GM18498 (cell line): ENCODE results near the gene MCAT.

Experiments
- ATAC-seq: cut with Tn5 transposase; IDR thresholded peaks from one replicate; pipeline ENCODE4 v1.9.1; 2021; ENCODE audit warnings: mild to moderate bottlenecking, moderate library complexity; ENCODE audit not compliant: unreplicated experiment

Gene MCAT, protein sequence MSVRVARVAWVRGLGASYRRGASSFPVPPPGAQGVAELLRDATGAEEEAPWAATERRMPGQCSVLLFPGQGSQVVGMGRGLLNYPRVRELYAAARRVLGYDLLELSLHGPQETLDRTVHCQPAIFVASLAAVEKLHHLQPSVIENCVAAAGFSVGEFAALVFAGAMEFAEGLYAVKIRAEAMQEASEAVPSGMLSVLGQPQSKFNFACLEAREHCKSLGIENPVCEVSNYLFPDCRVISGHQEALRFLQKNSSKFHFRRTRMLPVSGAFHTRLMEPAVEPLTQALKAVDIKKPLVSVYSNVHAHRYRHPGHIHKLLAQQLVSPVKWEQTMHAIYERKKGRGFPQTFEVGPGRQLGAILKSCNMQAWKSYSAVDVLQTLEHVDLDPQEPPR

GRCh38 chr22:43142880-43143562, at the start of gene MCAT:
Gene MCAT, minus strand, starts transcription at chr22:43143398. Its CDS starts 50 bp downstream, at chr22:43143348.
- ATAC-seq = peak; percentile 86

DNA sequence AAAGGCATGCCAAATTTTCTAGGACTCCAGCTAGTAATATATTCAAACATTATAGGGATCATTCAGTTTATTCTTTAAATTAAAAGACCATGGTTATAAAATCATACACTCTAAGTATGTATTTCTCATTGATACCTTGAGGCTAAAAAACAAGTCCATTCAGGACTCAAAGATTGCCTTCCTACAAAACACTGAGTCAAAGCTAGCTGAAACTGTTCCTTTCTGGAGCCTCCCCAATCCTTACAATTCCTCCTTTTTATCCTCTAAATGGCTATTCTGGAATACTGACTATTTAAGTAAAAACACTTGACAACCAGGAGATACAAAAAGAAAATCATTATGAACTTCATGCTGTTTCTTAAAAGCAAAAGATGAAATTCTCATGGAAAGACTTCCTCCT, 48.6 kb upstream of the MCAT start:
- ATAC-seq = no peak

DNA sequence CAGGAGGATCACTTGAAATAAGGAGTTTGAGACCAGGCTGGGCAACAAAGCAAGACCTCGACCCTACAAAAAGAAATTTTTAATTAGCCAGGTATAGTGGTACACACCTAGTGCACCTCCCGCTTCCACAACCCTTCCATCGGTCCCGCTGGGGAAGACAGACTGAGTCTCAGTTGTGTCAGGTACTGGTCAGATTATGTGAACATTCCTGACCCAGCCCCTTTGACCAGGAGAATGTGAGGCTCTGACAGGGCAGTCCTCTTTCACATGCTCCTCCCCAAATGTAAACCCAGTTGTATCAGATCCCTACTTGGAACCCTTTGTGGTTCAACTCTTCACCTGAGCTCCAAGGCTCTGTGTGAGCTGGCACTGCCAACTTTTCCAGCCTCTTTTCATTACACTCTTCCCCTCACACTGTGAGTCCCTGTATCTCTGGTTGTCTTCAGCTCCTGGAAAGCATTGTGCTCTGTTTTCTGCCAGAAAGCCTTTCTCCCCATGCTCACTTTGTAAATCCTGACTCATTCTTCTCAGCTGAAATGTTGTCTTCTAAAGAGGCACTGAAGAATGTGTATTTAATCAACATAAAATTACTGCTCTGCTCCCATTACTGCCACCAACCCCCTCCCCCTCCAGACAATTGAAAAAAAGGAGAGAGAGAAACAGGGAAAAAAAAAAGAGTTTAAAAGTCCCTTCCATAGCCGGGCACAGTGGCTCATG, 45.8 kb upstream of the MCAT start:
- ATAC-seq = no peak

DNA sequence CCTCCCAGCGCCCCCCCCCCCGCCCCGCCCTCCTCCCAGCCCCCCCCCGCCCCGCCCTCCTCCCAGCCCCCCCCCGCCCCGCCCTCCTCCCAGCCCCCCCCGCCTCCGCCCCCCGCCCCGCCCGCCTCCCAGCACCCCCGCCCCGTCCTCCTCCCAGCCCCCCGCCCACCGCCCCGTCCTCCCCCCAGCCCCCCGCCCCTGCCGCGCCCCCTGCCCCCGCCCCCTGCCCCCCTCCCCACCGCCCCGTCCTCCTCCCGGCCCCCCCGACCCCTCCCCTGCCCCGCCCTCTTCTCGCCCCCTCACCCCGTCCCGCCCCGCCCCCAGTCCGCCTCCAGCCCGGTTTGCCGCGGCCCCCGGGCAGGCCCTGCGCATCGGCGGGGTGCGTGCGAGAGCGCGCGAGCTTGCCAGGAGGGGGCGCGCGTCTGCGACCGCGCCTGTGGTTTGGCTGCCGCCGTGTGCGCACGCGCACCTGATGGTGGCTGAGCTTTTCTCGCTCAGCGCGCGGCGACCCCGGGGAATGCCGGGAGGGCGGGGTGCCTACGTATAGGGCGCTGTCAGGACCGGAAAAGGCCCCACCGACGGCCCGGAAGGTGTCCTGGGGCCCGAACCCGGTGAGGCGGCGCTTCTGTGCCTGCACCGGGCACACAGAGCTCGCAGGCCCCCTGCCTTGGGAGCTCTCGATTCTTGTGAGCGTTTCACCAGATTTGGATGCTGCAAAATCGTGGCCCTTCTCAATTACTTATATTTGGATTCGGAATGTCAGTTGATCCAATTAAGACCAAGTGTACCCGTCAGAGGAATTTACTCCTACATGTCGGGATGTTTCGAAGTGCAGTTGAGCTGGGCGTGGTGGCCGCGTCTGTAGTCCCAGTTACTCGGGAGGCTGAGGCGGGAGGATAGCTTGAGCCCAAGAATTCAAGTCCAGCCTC, 44.2 kb upstream of the MCAT start:
- ATAC-seq = peak; percentile 88

DNA sequence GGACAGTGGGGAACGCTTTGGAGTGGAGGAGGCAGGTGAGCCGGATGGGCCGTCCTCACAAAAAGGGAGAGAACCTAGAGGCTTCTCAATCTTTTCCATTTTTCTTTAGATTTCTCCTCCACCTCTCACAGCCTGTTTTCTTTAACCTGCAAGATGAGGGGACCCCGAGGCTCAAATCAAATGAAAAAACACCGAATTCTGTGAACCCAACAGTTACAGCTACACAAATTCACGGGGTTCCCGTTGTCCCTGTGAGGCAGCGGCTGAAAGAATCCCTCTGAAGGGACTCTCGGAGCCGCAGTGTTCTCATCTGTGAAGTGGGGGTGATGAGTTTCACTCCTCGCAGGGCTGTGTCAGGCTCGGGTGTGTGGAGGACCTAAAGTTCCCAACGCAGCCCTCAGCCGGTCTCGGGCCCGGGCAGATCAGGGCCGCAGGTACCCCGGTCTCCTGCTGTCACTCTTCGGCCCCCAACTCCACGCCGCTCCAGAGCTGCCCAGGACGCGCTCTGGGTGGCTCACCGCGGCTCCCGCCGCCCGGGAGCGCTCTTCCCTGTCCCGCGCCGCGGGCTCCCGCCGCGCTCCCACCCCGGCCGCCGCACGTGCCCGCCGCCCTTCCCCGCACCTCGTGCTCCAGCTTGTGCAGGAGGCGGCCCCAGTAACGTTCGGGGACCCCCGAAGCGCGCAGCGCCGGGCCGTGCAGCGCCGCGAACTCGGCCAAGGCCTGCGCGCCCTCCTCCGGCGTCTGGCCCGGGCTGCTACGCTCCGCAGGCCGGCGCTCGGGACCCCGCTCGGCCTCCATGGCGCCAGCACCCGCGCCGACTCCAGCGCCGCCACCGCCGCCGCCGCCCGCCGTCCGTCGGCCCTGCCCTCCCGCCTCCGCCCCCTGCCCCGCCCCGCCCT, 43.3 kb upstream of the MCAT start, which contains the start of gene TTLL12:
Gene TTLL12 (minus strand): TSS at position 863 of the 899 bp plus-strand sequence. CDS start 65 bp downstream, at position 798.
- peak; percentile 59 for ATAC-seq

DNA sequence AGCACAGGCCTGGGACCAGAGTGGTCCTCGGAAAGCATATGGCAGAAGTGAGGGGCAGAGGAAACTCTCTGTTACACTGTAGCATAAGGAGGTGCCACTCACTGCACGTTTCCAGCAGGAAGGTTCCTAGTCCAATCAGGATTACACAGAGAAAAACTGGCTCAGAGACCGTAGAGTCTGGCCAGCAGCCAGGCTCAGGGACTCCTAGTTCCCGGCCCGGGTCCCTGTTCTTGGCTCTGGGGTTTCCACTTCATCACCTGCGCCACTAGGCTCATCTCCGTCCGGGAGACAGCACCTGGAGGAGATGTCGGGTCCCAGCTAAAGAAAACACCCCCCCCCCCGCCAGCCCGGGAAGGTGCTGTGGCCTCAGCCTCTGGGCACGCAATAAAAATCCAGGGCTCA, 42.7 kb upstream of the MCAT start:
- no peak for ATAC-seq

DNA sequence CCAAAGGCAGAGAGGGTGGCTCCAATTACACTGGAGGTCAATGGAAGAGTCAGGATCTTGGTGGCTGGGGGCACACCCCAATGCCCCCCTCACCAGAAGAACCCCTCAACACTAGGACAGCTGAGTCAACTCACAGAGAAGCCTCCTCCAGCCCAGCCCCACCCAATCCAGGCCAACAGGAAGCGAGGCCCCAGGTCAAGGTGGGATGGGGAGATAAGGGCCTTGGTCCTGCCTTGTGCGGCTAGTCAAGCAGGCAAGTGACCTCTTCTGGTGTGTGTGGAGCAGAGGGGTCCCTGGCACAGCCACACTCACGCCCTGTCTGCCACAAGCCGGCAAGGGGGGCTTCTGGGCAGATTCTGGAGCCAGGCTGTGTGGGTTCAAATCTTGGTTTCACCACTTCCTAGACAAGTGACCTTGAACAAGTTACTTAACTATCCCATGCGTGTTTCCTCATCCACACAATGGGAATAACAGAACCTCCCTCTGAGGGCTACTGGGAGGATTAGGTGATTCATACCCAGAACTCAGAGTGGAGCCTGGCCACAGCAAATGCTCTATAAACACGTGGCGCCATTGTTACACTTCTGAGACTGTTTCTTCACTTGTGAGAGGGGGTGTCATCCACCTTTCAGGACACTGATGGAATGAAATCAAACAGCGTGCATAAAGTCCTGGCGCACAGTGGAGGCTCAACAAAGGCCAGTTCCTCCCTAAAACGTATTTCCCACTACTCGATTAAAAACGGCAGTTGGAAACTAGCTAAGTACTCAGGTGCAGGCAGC, 40.5 kb upstream of the MCAT start:
- no peak for ATAC-seq

DNA sequence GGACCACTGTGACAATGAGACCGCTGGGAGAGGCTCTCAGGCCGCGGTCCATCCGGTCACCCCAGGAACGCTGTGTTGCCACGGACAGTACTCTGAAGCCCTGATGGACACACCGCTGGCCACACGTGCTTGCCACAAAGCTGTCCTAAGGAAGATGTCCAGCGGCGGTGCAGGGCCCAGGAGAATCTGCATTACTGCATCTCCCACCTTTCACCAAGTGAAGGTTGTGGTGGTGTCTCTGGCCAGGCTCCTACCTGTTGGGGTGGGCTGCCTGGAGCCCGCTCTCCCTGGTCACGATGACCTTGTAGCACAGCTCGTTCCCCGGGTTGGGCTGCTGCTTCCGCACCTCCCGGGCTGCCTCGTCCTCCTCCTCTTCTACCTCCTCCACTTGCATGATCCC, 39.5 kb upstream of the MCAT start:
- no peak for ATAC-seq

DNA sequence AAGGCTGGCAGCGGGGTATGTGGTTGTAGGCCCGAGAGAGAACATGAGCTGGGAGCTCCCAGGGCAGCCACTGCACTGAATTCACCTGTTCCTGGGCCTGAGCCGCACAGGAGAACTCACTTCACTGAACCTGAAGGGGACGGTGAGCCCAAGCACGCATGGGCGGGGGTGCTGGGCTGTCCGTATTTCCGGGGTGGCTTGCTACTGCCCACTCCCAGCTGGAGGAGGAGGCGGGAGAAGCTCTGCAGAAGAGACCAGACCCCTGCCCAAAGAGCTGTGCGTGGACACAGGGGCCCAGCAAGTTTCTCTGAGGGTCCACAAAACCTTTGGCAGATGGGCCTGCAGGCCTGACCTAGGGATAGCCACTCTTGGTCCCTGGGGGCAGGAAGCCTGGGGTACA, 38.9 kb upstream of the MCAT start:
- no peak for ATAC-seq

DNA sequence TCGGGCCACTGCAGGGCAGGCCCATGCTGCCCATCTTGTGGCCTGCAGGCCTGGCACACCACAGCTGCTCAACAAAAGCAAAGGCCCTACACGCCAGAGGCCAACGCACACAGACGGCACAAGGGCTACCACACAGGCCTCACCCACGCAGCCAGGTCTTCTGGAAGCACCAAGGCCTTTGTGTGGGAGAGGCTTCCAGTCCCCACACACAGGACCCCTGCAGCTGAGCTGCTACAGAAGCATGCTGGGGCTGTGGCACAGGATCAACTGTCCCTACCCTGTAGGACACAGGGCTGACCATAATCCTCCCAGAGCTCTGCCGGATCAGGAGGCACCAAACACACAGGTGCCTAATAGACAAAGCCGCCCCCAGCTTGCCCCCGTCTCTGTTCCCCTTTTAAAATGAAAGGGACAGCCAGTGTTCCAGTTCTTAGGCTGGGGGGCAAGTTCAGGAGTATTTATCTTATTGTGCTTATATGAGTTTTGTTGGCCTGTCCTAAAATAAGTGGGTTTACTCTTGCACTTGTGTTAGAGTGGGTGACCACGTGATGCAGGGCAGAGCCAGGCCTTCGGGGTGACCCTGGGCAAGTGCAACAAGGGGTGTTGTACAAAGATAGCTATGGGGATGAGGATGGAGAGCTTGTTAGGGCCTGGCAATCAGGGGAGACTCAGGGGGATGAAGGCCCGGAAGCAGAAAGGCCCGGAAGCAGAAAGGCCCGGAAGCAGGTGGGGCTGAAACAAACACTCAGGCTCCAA, 38.3 kb upstream of the MCAT start:
- no peak for ATAC-seq

GRCh38 chr22:43180670-43181069, 37.5 kb upstream of the MCAT start:
- no peak for ATAC-seq

DNA sequence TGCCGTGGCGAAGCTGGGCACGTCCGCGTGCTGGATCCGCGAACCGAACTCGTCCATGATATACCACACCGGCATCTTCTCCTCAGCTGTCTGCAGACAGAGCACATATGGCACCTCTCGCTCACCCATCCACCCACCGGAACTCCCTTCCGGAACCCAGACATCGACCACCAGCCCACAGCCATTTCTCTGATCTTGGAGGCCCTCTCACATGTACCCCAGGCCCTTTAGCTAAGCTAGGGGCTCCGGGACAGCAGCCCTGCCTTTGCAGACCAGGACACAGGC, 36.7 kb upstream of the MCAT start:
- ATAC-seq = no peak

DNA sequence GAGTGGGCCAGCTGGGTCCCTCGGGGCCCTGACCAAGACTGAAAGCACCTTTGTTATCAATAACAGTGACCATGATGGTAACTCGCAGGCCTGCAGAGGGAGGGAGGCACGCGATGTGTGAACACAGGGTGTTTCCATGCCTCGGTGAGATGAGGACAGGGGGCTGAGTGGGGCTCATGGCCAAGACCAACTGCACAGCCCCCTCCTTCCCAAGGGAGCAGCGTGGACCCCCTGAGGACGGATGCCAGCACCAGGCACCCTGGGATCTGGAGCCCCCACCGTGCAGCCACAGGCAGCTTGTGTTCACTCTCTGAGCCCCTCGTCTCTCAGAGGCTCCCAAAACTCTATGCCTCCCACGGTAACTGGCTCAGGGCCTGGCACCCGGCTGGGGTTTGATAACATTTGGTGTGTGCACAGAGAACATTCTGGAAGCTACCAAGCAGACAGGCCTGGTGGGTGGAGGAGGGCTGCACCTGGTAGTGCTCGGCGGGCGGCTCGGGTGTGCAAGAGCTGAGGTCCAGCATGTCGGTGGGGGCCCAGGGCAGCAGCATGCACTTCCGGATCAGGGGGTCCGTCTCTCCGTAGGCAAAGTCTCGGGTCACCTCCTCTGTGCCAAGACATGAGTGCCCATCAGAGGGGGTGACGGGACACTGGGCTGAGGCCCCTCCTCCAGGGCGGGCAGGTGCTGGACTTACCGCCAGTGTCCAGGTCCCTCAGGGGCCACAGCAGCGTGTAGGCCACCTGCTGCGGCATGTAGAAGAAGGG, 36.1 kb upstream of the MCAT start:
- ATAC-seq = no peak

- no peak for ATAC-seq
These were observed 34.3 kb upstream of the MCAT start for GRCh38 chr22:43177479-43177878.

GRCh38 chr22:43176090-43176489, 32.9 kb upstream of the MCAT start:
- ATAC-seq = no peak

DNA sequence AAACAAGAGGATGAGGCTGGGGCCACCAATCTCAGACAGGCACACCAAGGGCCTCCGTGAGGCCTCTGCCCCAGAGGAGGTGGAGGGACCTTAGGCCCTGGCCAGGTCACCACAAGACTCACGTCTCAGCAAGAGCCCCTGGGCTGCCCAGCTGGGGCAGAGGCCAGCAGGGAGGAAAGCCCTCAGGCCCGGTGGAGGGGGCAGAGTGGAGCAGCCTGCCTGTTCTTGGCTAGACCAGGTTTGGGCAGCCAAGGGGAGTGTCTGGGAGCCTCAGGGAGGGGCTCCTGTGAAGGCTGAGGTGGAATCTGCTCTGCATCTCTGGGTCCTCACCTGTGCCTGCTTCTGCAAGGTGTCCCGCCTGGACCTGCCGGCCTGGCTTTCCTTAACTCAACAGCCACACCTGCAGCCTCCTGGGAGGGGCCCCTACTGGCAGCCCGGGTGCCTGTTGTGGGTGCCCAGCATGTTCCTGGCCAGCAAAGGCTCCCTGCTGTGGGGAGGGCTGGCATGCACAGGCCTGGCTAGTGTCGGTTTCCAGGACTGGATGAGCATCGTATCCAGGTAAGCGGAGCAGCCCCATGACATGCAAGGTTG, 31.8 kb upstream of the MCAT start:
- ATAC-seq = no peak
